Lung (tissue), 12 donors: ENCODE data around the gene CDKAL1. TPM values are rescaled to one million over a fixed set of nuclear protein-coding genes. Genes with fewer than 3 reads are reported as not detected.
A peak's percentile ranks its signal among the peaks of the same experiment; 100 is the strongest.

Source experiments
- ATAC-seq: fragments of 200-7000 bp; cut with Tn5 transposase; one replicate; pipeline ENCODE4 v1.9.1; 2020; ENCODE audit warnings: moderate number of reproducible peaks; ENCODE audit not compliant: insufficient read depth, low FRiP score
- DNase-seq, 3 donors: peaks; one replicate each; pipeline ENCODE4 v3.0.0-alpha.2; 2013 to 2017
- H3K27ac ChIP-seq, 2 donors: one replicate each; pipeline ENCODE4 v1.5.1; 2013; ENCODE audit warnings: mild to moderate bottlenecking in 2 of 2, moderate library complexity in 2 of 2, control low read depth in 1 of 2, inconsistent platforms in 1 of 2, low read depth in 1 of 2, low read length in 1 of 2
- H3K27me3 ChIP-seq, 3 donors: one replicate each; pipeline ENCODE4 v1.5.1; 2013; ENCODE audit warnings: low read length in 2 of 3; ENCODE audit not compliant: control insufficient read depth in 3 of 3, insufficient read depth in 3 of 3
- H3K36me3 ChIP-seq, 4 donors: one replicate each; pipeline ENCODE4 v1.5.1; 2013; ENCODE audit warnings: low read length in 4 of 4, mild to moderate bottlenecking in 1 of 4, moderate library complexity in 1 of 4; ENCODE audit not compliant: control insufficient read depth in 4 of 4, insufficient read depth in 4 of 4
- H3K4me1 ChIP-seq, 5 donors: one replicate each; pipeline ENCODE4 v1.5.1; 2013; ENCODE audit warnings: low read length in 5 of 5, mild to moderate bottlenecking in 2 of 5, moderate library complexity in 1 of 5; ENCODE audit not compliant: control insufficient read depth in 5 of 5, insufficient read depth in 5 of 5
- H3K4me3 ChIP-seq: one replicate; pipeline ENCODE4 v1.5.1; 2013; ENCODE audit warnings: mild to moderate bottlenecking, control low read depth, moderate library complexity
- H3K9ac ChIP-seq, 2 donors: one replicate each; pipeline ENCODE4 v1.5.1; 2013; ENCODE audit warnings: low read length in 2 of 2, control low read depth in 1 of 2; ENCODE audit not compliant: insufficient read depth in 1 of 2
- H3K9me3 ChIP-seq, 4 donors: one replicate each; pipeline ENCODE4 v1.5.1; 2013; ENCODE audit warnings: low read length in 3 of 4, mild to moderate bottlenecking in 1 of 4, moderate library complexity in 1 of 4; ENCODE audit not compliant: control insufficient read depth in 4 of 4, insufficient read depth in 3 of 4
- WGBS, 2 donors: extraction: QIAGEN DNeasy Blood & Tissue Kit; methylation state at CpG; one replicate each; pipeline ENCODE4 v1.1.7; 2013; 5-methylcytosine and 5-hydroxymethylcytosine counted together
- polyA plus RNA-seq, 2 donors: library from polyadenylated mRNA; stranded (reverse); fragments of 200-250 nt; gene quantifications; one replicate each; pipeline ENCODE4 v1.2.1, GENCODE V29; 2013
- total RNA-seq, 2 donors: library from RNA; depleted of rRNA in 1 of 2; stranded (reverse); fragments of >200 nt in 1 of 2; gene quantifications; one replicate each; pipeline ENCODE4 v1.2.1, GENCODE V29; 2014 to 2021
- TF ChIP-seq, protein P1 (sequence below): IDR thresholded peaks from 2 replicates; pipeline ENCODE4 v1.5.1; 2012; ENCODE audit warnings: mild to moderate bottlenecking; ENCODE audit errors: control extremely low read depth, extremely low read depth
- donor health status: control.
- donor health status: control.
- donor health status: Bipolar disorder and iron deficiency.
- donor health status: healthy.
- donor health status: DM: yes; HTN: yes; CAD: no.

The CDKAL1 gene
- total and polyA plus RNA-seq, 4 donors = 4.0 to 39.0 (median 10.0) TPM

DNA sequence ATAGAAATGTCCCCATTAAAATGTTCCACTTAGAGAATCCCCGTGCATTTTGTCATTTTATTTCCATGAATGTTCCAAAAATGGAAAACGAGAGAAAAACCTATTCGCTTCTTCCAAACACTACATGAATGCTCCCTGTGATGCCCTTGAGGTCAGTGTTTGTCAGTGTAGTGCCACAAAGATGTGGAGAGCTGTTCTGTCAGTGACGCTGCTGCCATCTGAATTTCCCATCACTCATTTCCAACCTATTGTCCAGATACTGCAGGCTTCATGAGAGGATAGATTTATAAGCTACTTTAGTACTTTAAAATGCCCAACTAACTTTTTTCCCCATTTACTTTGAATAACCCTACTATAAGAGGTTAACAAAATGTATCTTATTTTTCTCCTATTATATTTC lies 335.8 kb downstream of the CDKAL1 start:
- no peak overlapping the region for H3K27ac ChIP-seq
- H3K4me1 ChIP-seq = peaks cover 0 to 9% (median 4%) of the 10 kb centered on the region in 5 donors
- no peaks in the 10 kb centered on the region for H3K9me3 ChIP-seq
- TF ChIP-seq, protein P1, sequence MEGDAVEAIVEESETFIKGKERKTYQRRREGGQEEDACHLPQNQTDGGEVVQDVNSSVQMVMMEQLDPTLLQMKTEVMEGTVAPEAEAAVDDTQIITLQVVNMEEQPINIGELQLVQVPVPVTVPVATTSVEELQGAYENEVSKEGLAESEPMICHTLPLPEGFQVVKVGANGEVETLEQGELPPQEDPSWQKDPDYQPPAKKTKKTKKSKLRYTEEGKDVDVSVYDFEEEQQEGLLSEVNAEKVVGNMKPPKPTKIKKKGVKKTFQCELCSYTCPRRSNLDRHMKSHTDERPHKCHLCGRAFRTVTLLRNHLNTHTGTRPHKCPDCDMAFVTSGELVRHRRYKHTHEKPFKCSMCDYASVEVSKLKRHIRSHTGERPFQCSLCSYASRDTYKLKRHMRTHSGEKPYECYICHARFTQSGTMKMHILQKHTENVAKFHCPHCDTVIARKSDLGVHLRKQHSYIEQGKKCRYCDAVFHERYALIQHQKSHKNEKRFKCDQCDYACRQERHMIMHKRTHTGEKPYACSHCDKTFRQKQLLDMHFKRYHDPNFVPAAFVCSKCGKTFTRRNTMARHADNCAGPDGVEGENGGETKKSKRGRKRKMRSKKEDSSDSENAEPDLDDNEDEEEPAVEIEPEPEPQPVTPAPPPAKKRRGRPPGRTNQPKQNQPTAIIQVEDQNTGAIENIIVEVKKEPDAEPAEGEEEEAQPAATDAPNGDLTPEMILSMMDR = no peak
- H3K36me3 ChIP-seq = no peaks in the 10 kb centered on the region
- ATAC-seq (no peak), DNase-seq (no peak)
- no peak overlapping the region for H3K4me3 ChIP-seq
- H3K27me3 ChIP-seq = no peaks in the 10 kb centered on the region
- 93 to 96% methylated on average over 4 of the region's 4 CpGs for WGBS, 2 donors
- no peak overlapping the region for H3K9ac ChIP-seq

- TF ChIP-seq, protein P1 = no peak
- DNase-seq (no peak), ATAC-seq (no peak)
- H3K27ac ChIP-seq = no peak overlapping the region
- peaks cover 0 to 6% (median 4%) of the 10 kb centered on the region in 5 donors for H3K4me1 ChIP-seq
- H3K9me3 ChIP-seq = no peaks in the 10 kb centered on the region
- no peak overlapping the region for H3K4me3 ChIP-seq
- no peaks in the 10 kb centered on the region for H3K27me3 ChIP-seq
- no peaks in the 10 kb centered on the region for H3K36me3 ChIP-seq
- 32 to 60% methylated on average over 1 of the region's 1 CpG for WGBS, 2 donors
- H3K9ac ChIP-seq = no peak overlapping the region
Measured at GRCh38 chr6:20870493-20870892, 336.2 kb downstream of the CDKAL1 start.

DNA sequence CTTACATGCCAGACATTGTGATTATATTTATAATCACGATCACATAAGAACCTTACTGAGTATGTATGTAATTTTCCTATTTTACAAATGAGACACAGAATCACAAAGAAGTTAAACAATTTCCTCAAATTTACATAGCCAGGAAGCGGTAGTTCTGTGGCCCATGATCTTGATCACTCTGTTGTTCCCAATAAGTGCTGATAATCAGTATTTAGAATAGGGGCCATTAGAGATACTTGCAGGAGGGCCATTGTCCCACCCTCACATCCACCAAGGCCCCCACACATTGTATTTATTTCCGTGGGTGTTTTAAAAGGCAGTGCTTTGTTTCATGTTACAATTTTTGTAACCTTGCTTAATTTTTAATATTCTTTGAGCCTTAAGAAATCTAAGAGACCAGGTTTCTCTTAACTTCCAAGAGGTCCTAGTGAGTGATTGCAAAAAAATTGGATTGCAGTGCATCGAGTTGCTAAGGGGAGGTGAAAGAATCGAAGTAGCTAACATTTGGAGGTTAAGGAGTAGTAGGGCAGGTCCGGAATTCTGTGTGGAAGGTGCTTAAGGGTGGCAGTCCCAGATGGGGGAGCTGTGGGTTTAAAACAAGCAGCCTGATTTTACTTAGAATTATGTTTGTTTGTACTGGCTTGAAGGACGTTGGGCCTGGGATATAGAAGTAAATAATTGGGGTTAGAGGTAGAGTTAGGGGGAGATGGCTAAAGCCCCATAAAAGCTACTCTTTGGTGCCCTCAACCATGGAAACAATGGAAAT lies 339.4 kb downstream of the CDKAL1 start:
- Histone ChIP-seq H3K4me3 (no peak overlapping the region), H3K36me3 (no peaks in the 10 kb centered on the region), H3K27me3 (no peaks in the 10 kb centered on the region), H3K4me1 (peaks cover 0 to 12% (median 3%) of the 10 kb centered on the region in 5 donors), H3K9me3 (no peaks in the 10 kb centered on the region), H3K27ac (no peak overlapping the region), H3K9ac (no peak overlapping the region)
- WGBS, 2 donors = 76 to 85% methylated on average over 7 of the region's 7 CpGs
- TF ChIP-seq, protein P1 = no peak
- ATAC-seq (no peak), DNase-seq (peak in 1 of 3 donors; percentile 37)
